BE2C (cell line): ENCODE measurements around the gene PPARG.

ENCODE experiments used
- DNase-seq: peaks from one replicate; pipeline ENCODE4 v3.0.0-alpha.2; 2020
- H3K27me3 ChIP-seq: fragments of 250-450 bp; sonication (Bioruptor Pico); 2 replicates; pipeline ENCODE4 v1.5.1; 2020; ENCODE audit warnings: mild to moderate bottlenecking
- H3K36me3 ChIP-seq: fragments of 250-450 bp; sonication (Bioruptor Pico); 2 replicates; pipeline ENCODE4 v1.5.1; 2020; ENCODE audit warnings: mild to moderate bottlenecking
- H3K4me1 ChIP-seq: fragments of 250-450 bp; sonication (Bioruptor Pico); 2 replicates; pipeline ENCODE4 v1.5.1; 2020
- H3K4me3 ChIP-seq: 2 replicates; pipeline ENCODE4 v1.5.1; 2011; ENCODE audit warnings: low read depth, low read length
- H3K9me3 ChIP-seq: fragments of 250-450 bp; sonication (Bioruptor Pico); 2 replicates; pipeline ENCODE4 v1.5.1; 2020
- CTCF ChIP-seq: IDR thresholded peaks from 2 replicates; pipeline ENCODE4 v1.5.1; 2012; ENCODE audit warnings: mild to moderate bottlenecking, low read depth, low read length

The PPARG gene

GRCh38 chr3:12388185-12388584 lies 99.3 kb downstream of the PPARG start:
- no peak for TF ChIP-seq CTCF
- Histone ChIP-seq H3K27me3 (no peaks in the 10 kb centered on the region), H3K4me3 (no peak overlapping the region), H3K4me1 (no peaks in the 10 kb centered on the region), H3K36me3 (no peaks in the 10 kb centered on the region), H3K9me3 (no peaks in the 10 kb centered on the region)
- DNase-seq: no peak

- H3K9me3 ChIP-seq: no peaks in the 10 kb centered on the region
- no peak overlapping the region for H3K4me3 ChIP-seq
- no peaks in the 10 kb centered on the region for H3K4me1 ChIP-seq
- no peaks in the 10 kb centered on the region for H3K36me3 ChIP-seq
- no peak for TF ChIP-seq CTCF
- H3K27me3 ChIP-seq: no peaks in the 10 kb centered on the region
- DNase-seq: no peak
Observed at GRCh38 chr3:12392101-12392878, 103.4 kb downstream of the PPARG start.

- no peak for TF ChIP-seq CTCF
- no peaks in the 10 kb centered on the region for H3K27me3 ChIP-seq
- no peaks in the 10 kb centered on the region for H3K9me3 ChIP-seq
- H3K36me3 ChIP-seq: no peaks in the 10 kb centered on the region
- H3K4me1 ChIP-seq: no peaks in the 10 kb centered on the region
- DNase-seq: no peak
- H3K4me3 ChIP-seq: no peak overlapping the region
Observed at GRCh38 chr3:12393894-12394293, 105.0 kb downstream of the PPARG start.

- TF ChIP-seq CTCF: no peak
- no peaks in the 10 kb centered on the region for H3K9me3 ChIP-seq
- no peaks in the 10 kb centered on the region for H3K27me3 ChIP-seq
- no peaks in the 10 kb centered on the region for H3K36me3 ChIP-seq
- no peak for DNase-seq
- H3K4me3 ChIP-seq: no peak overlapping the region
- H3K4me1 ChIP-seq: no peaks in the 10 kb centered on the region
Observed at GRCh38 chr3:12394569-12395271, 105.8 kb downstream of the PPARG start.

- no peak overlapping the region for H3K4me3 ChIP-seq
- no peaks in the 10 kb centered on the region for H3K9me3 ChIP-seq
- no peak for DNase-seq
- no peaks in the 10 kb centered on the region for H3K36me3 ChIP-seq
- H3K27me3 ChIP-seq: no peaks in the 10 kb centered on the region
- H3K4me1 ChIP-seq: no peaks in the 10 kb centered on the region
- no peak for TF ChIP-seq CTCF
Observed at GRCh38 chr3:12395349-12396012, 106.6 kb downstream of the PPARG start.
